ENCODE measurements around the gene IFT52. TPM values are rescaled to one million over a fixed set of nuclear protein-coding genes. Genes with fewer than 3 reads are reported as not detected.

IFT52 gene
- total RNA-seq, 1 experiment from 2014 or later, result 70.5 TPM

DNA sequence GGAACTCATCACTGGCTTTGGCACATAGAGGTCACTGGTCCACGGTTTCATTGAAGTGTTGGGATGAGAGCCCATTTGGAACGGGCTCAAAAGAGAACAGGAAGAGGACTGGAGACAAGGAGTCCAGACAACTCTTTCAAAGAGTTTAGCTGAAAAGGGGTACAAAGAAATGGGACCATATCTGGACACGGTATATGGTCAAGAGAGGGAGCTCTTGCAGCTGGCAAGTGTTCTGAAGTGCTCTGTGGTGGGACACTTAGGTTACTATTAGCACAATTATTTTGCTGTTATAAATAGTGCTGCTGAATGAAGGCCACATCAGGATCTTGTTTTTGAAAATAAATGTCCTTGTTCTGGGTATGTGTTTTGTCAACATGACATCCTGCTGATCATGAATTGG is 27.3 kb upstream of the IFT52 start:
- peak in 1 of 2 experiments; percentile 28 for DNase-seq
- Mint-ChIP-seq H3K27me3 (ENCODE audit: insufficient read depth, unreplicated experiment) (no peaks in the 10 kb centered on the region), H3K4me1 (ENCODE audit: low read depth, unreplicated experiment) (peaks cover 15% of the 10 kb centered on the region), H3K4me3 (ENCODE audit: unreplicated experiment) (no peak overlapping the region), H3K27ac (ENCODE audit: unreplicated experiment) (no peak overlapping the region), H3K36me3 (ENCODE audit: insufficient read depth, unreplicated experiment) (peaks cover 4% of the 10 kb centered on the region), H3K9me3 (ENCODE audit: unreplicated experiment) (no peaks in the 10 kb centered on the region)
- Histone ChIP-seq H3K27me3 (replicated peaks; ENCODE audit: control insufficient read depth, insufficient read depth, low read length) (no peaks in the 10 kb centered on the region), H3K9me3 (no peaks in the 10 kb centered on the region), H3K4me3 (ENCODE audit: low read depth, low read length) (no peak overlapping the region), H3K36me3 (ENCODE audit: control insufficient read depth, insufficient read depth, low read length) (no peaks in the 10 kb centered on the region), H3K4me1 (peaks cover 14% of the 10 kb centered on the region)
- ChIA-PET CTCF (interaction anchor here (0.6 to 1.1 kb wide), 3 partner anchors 25 to 1047 kb away, joined by 3 to 4 read pairs (median 4); partner anchors contain the start of gene IFT52), POLR2A (no interaction called here)
- TF ChIP-seq, protein P1, sequence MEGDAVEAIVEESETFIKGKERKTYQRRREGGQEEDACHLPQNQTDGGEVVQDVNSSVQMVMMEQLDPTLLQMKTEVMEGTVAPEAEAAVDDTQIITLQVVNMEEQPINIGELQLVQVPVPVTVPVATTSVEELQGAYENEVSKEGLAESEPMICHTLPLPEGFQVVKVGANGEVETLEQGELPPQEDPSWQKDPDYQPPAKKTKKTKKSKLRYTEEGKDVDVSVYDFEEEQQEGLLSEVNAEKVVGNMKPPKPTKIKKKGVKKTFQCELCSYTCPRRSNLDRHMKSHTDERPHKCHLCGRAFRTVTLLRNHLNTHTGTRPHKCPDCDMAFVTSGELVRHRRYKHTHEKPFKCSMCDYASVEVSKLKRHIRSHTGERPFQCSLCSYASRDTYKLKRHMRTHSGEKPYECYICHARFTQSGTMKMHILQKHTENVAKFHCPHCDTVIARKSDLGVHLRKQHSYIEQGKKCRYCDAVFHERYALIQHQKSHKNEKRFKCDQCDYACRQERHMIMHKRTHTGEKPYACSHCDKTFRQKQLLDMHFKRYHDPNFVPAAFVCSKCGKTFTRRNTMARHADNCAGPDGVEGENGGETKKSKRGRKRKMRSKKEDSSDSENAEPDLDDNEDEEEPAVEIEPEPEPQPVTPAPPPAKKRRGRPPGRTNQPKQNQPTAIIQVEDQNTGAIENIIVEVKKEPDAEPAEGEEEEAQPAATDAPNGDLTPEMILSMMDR (IDR thresholded peaks at IDR 0.05; ENCODE audit: insufficient read depth in 1 of 2, low read depth in 1 of 2, low read length in 1 of 2, severe bottlenecking in 1 of 2, unreplicated experiment in 1 of 2), result peak; percentile 27 to 34
- intact Hi-C loops (cut with micrococcal nuclease; ENCODE audit: unreplicated experiment), result no loop called here
- BruUV-seq (replicated peaks), result no TSS peak

DNA sequence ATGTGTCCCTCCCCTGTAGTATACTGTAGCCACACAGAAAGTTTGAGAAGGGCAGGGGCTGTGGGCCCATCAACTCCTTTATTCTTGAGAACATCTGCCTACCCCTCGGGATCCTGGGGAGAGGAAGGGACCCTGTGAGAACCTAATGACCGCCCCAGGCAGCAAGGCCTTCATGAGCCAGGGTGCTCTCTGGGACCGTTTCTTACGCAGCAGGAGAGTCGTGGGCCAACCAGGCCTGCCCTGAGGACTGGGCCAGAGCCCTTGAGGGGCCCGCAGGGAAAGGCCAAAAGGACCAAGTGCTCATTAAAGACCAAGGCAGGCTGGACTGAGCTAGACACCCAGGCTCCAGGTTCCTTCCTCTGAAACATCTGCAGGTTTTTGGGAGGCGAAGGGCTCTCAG is 26.7 kb upstream of the IFT52 start:
- POLR2A ChIA-PET, result no interaction called here
- H3K36me3 Mint-ChIP-seq (ENCODE audit: insufficient read depth, unreplicated experiment), result peaks cover 4% of the 10 kb centered on the region

DNA sequence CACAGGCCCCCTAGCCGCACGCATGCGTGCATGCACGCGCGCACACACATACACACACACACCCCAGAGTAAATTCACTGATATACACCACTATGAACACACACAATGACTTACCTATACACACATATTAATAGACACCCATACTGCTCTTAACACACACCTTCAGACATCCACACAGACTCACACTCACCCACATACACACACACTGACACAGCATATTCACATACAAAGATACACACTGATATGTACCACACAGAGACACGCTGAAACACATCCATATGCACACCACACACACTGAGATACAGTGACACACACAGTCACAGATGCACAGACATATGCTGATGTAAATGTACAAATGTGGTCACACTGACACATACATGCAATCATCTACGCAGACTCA is 26.3 kb upstream of the IFT52 start:
- CTCF ChIA-PET, result no interaction called here
- H3K4me3 ChIP-seq (ENCODE audit: low read depth, low read length), result no peak overlapping the region
- no peaks in the 10 kb centered on the region for H3K9me3 Mint-ChIP-seq (ENCODE audit: unreplicated experiment)

More for the DNA sequence above, 26.7 kb upstream of the IFT52 start:
- peak in 1 of 2 experiments; percentile 33 for DNase-seq
- Histone ChIP-seq H3K36me3 (ENCODE audit: control insufficient read depth, insufficient read depth, low read length) (no peaks in the 10 kb centered on the region), H3K4me1 (peaks cover 8% of the 10 kb centered on the region), H3K27me3 (replicated peaks; ENCODE audit: control insufficient read depth, insufficient read depth, low read length) (no peaks in the 10 kb centered on the region), H3K9me3 (no peaks in the 10 kb centered on the region), H3K4me3 (ENCODE audit: low read depth, low read length) (no peak overlapping the region)
- no peak overlapping the region for H3K27ac Mint-ChIP-seq (ENCODE audit: unreplicated experiment)
- TF ChIP-seq, protein P1 (IDR thresholded peaks at IDR 0.05; ENCODE audit: insufficient read depth in 1 of 2, low read depth in 1 of 2, low read length in 1 of 2, severe bottlenecking in 1 of 2, unreplicated experiment in 1 of 2), result no peak
- H3K27me3 Mint-ChIP-seq (ENCODE audit: insufficient read depth, unreplicated experiment), result no peaks in the 10 kb centered on the region
- peaks cover 10% of the 10 kb centered on the region for H3K4me1 Mint-ChIP-seq (ENCODE audit: low read depth, unreplicated experiment)
- no TSS peak for BruUV-seq (replicated peaks)
- intact Hi-C loops (cut with micrococcal nuclease; ENCODE audit: unreplicated experiment), result no loop called here
- no peaks in the 10 kb centered on the region for H3K9me3 Mint-ChIP-seq (ENCODE audit: unreplicated experiment)
- H3K4me3 Mint-ChIP-seq (ENCODE audit: unreplicated experiment), result no peak overlapping the region
- CTCF ChIA-PET, result interaction anchor here (1.1 kb wide), 2 partner anchors 26 to 27 kb away, joined by 4 read pairs; partner anchors contain the start of gene IFT52

More for the DNA sequence above, 26.3 kb upstream of the IFT52 start:
- Histone ChIP-seq H3K9me3 (no peaks in the 10 kb centered on the region), H3K36me3 (ENCODE audit: control insufficient read depth, insufficient read depth, low read length) (no peaks in the 10 kb centered on the region), H3K4me1 (peaks cover 3% of the 10 kb centered on the region), H3K27me3 (replicated peaks; ENCODE audit: control insufficient read depth, insufficient read depth, low read length) (no peaks in the 10 kb centered on the region)
- H3K4me1 Mint-ChIP-seq (ENCODE audit: low read depth, unreplicated experiment), result peaks cover 5% of the 10 kb centered on the region
- DNase-seq, result peak in 1 of 2 experiments; percentile 14
- TF ChIP-seq, protein P1 (IDR thresholded peaks at IDR 0.05; ENCODE audit: insufficient read depth in 1 of 2, low read depth in 1 of 2, low read length in 1 of 2, severe bottlenecking in 1 of 2, unreplicated experiment in 1 of 2), result no peak
- POLR2A ChIA-PET, result no interaction called here
- no peak overlapping the region for H3K4me3 Mint-ChIP-seq (ENCODE audit: unreplicated experiment)
- H3K36me3 Mint-ChIP-seq (ENCODE audit: insufficient read depth, unreplicated experiment), result peaks cover 3% of the 10 kb centered on the region
- no peaks in the 10 kb centered on the region for H3K27me3 Mint-ChIP-seq (ENCODE audit: insufficient read depth, unreplicated experiment)
- H3K27ac Mint-ChIP-seq (ENCODE audit: unreplicated experiment), result no peak overlapping the region
- no TSS peak for BruUV-seq (replicated peaks)
- intact Hi-C loops (cut with micrococcal nuclease; ENCODE audit: unreplicated experiment), result no loop called here

Measured in Caco-2 (cell line).